GM11168 (cell line): Measurements from ENCODE around the gene PAPLN.

ENCODE experiments used
- in situ Hi-C: fragments of 300-500 bp; cut with MboI; formaldehyde crosslinking; loops from one replicate; pipeline ENCODE4 v1.12.0; 2022; ENCODE audit warnings: low sequenced_read_pairs; ENCODE audit not compliant: unreplicated experiment

The PAPLN gene

GRCh38 chr14:73227812-73228781, 9.2 kb upstream of the PAPLN start:
- in situ Hi-C loops = no loop called here

GRCh38 chr14:73230051-73230450, 7.3 kb upstream of the PAPLN start:
- in situ Hi-C loops = loop anchor here (5.0 kb wide), 1 partner anchor 33 kb away; no protein-coding TSS in a partner anchor

- in situ Hi-C loops = loop anchor here (5.0 kb wide), 1 partner anchor 35 kb away; no protein-coding TSS in a partner anchor
Measured at GRCh38 chr14:73231981-73232851, 5.1 kb upstream of the PAPLN start.

GRCh38 chr14:73232984-73233383, 4.3 kb upstream of the PAPLN start:
- in situ Hi-C loops = loop anchor here (5.0 kb wide), 1 partner anchor 36 kb away; no protein-coding TSS in a partner anchor

GRCh38 chr14:73233564-73233963, 3.7 kb upstream of the PAPLN start:
- in situ Hi-C loops = loop anchor here (5.0 kb wide), 1 partner anchor 36 kb away; no protein-coding TSS in a partner anchor

GRCh38 chr14:73234029-73234428, 3.3 kb upstream of the PAPLN start:
- in situ Hi-C loops = loop anchor here (5.0 kb wide), 1 partner anchor 37 kb away; no protein-coding TSS in a partner anchor

GRCh38 chr14:73234586-73235394, 2.5 kb upstream of the PAPLN start:
- in situ Hi-C loops = loop anchor here (5.0 kb wide), 1 partner anchor 37 kb away; no protein-coding TSS in a partner anchor

- in situ Hi-C loops = no loop called here
Measured at GRCh38 chr14:73235531-73236155, 1.7 kb upstream of the PAPLN start.

- in situ Hi-C loops = no loop called here
Measured at GRCh38 chr14:73236157-73236556, 1.1 kb upstream of the PAPLN start.

GRCh38 chr14:73236752-73237218, 521 bp upstream of the PAPLN start:
- in situ Hi-C loops = no loop called here

GRCh38 chr14:73237786-73238423, 599 bp downstream of the PAPLN start:
- in situ Hi-C loops = no loop called here

- in situ Hi-C loops = no loop called here
Measured at GRCh38 chr14:73238424-73238852, 1.1 kb downstream of the PAPLN start.

GRCh38 chr14:73238941-73239340, 1.6 kb downstream of the PAPLN start:
- in situ Hi-C loops = no loop called here

GRCh38 chr14:73239393-73240241, 2.3 kb downstream of the PAPLN start:
- in situ Hi-C loops = no loop called here

GRCh38 chr14:73240816-73241480, 3.6 kb downstream of the PAPLN start:
- in situ Hi-C loops = no loop called here

GRCh38 chr14:73241481-73242165, 4.3 kb downstream of the PAPLN start:
- in situ Hi-C loops = no loop called here
